Upper lobe of left lung (tissue), 6 donors: ENCODE measurements around the gene ZSWIM8. TPM values are rescaled to one million over a fixed set of nuclear protein-coding genes. Genes with fewer than 3 reads are reported as not detected.

Experiments used
- ATAC-seq, 2 donors: fragments of 200-7000 bp; cut with Tn5 transposase; one replicate each; pipeline ENCODE4 v1.9.1; 2022; ENCODE audit warnings: mild to moderate bottlenecking in 2 of 2, moderate library complexity in 2 of 2; ENCODE audit not compliant: low FRiP score in 2 of 2
- DNase-seq, 2 donors: peaks; one replicate each; pipeline ENCODE4 v3.0.0-alpha.2; 2019 to 2020
- H3K27ac ChIP-seq, 4 donors: fragments of 200-600 bp; sonication (generic); one replicate each; pipeline ENCODE4 v1.5.1; 2016 to 2019
- H3K27me3 ChIP-seq, 4 donors: fragments of 200-600 bp; sonication (generic); one replicate each; pipeline ENCODE4 v1.5.1; 2017 to 2019
- H3K36me3 ChIP-seq, 4 donors: fragments of 200-600 bp; sonication (generic); one replicate each; pipeline ENCODE4 v1.5.1; 2016 to 2019
- H3K4me1 ChIP-seq, 4 donors: fragments of 200-600 bp; sonication (generic); one replicate each; pipeline ENCODE4 v1.5.1; 2018 to 2019
- H3K4me3 ChIP-seq, 4 donors: fragments of 200-600 bp; sonication (generic); one replicate each; pipeline ENCODE4 v1.5.1; 2017 to 2019; ENCODE audit warnings: mild to moderate bottlenecking in 2 of 4, moderate library complexity in 1 of 4
- H3K9me3 ChIP-seq, 4 donors: fragments of 200-600 bp; sonication (generic); one replicate each; pipeline ENCODE4 v1.5.1; 2018 to 2019
- CTCF ChIP-seq, 6 experiments: fragments of 450-650 bp in 4 of 6; fragments of 200-600 bp in 2 of 6; sonication (generic) in 2 of 6; IDR thresholded peaks; one replicate each; pipeline ENCODE4 v1.5.1; 2016 to 2019; ENCODE audit warnings: antibody characterized with exemption in 6 of 6
- EP300 ChIP-seq, 4 donors: sonication (generic); formaldehyde crosslinking; IDR thresholded peaks; one replicate each; pipeline ENCODE4 v1.5.1; 2017; ENCODE audit warnings: antibody characterized with exemption in 4 of 4, control low read depth in 2 of 4
- POLR2A ChIP-seq, 4 donors: fragments of 450-650 bp; IDR thresholded peaks; one replicate each; pipeline ENCODE4 v1.5.1; 2016 to 2017; ENCODE audit warnings: antibody characterized with exemption in 4 of 4, mild to moderate bottlenecking in 2 of 4
- POLR2AphosphoS5 ChIP-seq, 2 donors: sonication (generic); formaldehyde crosslinking; IDR thresholded peaks; one replicate each; pipeline ENCODE4 v1.5.1; 2017; ENCODE audit warnings: antibody characterized with exemption in 2 of 2
- WGBS, 2 donors: methylation state at CpG; one replicate each; pipeline ENCODE4 v1.1.5; 2017 to 2018; 5-methylcytosine and 5-hydroxymethylcytosine counted together
- total RNA-seq, 6 donors: library from RNA; depleted of rRNA in 4 of 6; stranded (reverse); fragments of >200 nt in 4 of 6; gene quantifications; one replicate each; pipeline versions ENCODE4 v1.1.0 to v1.2.1, GENCODE V29; 2016 to 2021
- donor health status: DM: no; HTN: no; CAD: no; lungs with moderate emphysema.
- donor health status: DM: no; HTN: yes; CAD: no; lungs with severe emphysema.

Gene ZSWIM8
- total RNA-seq, 6 donors from 2014 or later: 54.9 to 202 (median 109) TPM

- Histone ChIP-seq H3K27ac (no peak overlapping the region), H3K27me3 (no peaks in the 10 kb centered on the region), H3K4me3 (no peak overlapping the region), H3K9me3 (no peaks in the 10 kb centered on the region), H3K4me1 (peaks cover 6 to 20% (median 10%) of the 10 kb centered on the region in 4 donors), H3K36me3 (peaks cover 47 to 98% (median 94%) of the 10 kb centered on the region in 4 donors)
- DNase-seq: no peak
- no peak for ATAC-seq
- TF ChIP-seq CTCF (IDR thresholded peaks at IDR 0.05) (no peak), POLR2AphosphoS5 (IDR thresholded peaks at IDR 0.05) (no peak), EP300 (IDR thresholded peaks at IDR 0.05) (no peak), POLR2A (IDR thresholded peaks at IDR 0.05) (no peak)
Observed at GRCh38 chr10:73803680-73804286, 18.4 kb downstream of the ZSWIM8 start.

GRCh38 chr10:73806176-73806950 is 21.0 kb downstream of the ZSWIM8 start:
- Histone ChIP-seq H3K4me3 (no peak overlapping the region), H3K27ac (no peak overlapping the region), H3K9me3 (no peaks in the 10 kb centered on the region), H3K27me3 (no peaks in the 10 kb centered on the region), H3K4me1 (peaks cover 20 to 41% (median 21%) of the 10 kb centered on the region in 4 donors), H3K36me3 (peaks cover 46 to 72% (median 68%) of the 10 kb centered on the region in 4 donors)
- ATAC-seq: no peak
- TF ChIP-seq POLR2AphosphoS5 (IDR thresholded peaks at IDR 0.05) (no peak), CTCF (IDR thresholded peaks at IDR 0.05) (no peak), POLR2A (IDR thresholded peaks at IDR 0.05) (no peak), EP300 (IDR thresholded peaks at IDR 0.05) (no peak)
- DNase-seq: no peak
- WGBS, 2 donors: 89 to 94% methylated on average over 14 of the region's 14 CpGs

GRCh38 chr10:73807471-73807870 is 22.1 kb downstream of the ZSWIM8 start:
- no peak overlapping the region for H3K27ac ChIP-seq
- peaks cover 20 to 41% (median 23%) of the 10 kb centered on the region in 4 donors for H3K4me1 ChIP-seq
- WGBS, 2 donors: 97% methylated on average over 13 to 14 of the region's 14 CpGs
- H3K9me3 ChIP-seq: no peaks in the 10 kb centered on the region
- ATAC-seq (no peak), DNase-seq (no peak)
- TF ChIP-seq POLR2A (IDR thresholded peaks at IDR 0.05) (no peak), CTCF (IDR thresholded peaks at IDR 0.05) (no peak), POLR2AphosphoS5 (IDR thresholded peaks at IDR 0.05) (no peak), EP300 (IDR thresholded peaks at IDR 0.05) (no peak)
- H3K4me3 ChIP-seq: no peak overlapping the region
- no peaks in the 10 kb centered on the region for H3K27me3 ChIP-seq
- peaks cover 35 to 61% (median 58%) of the 10 kb centered on the region in 4 donors for H3K36me3 ChIP-seq

- Histone ChIP-seq H3K27me3 (no peaks in the 10 kb centered on the region), H3K4me3 (no peak overlapping the region), H3K9me3 (no peaks in the 10 kb centered on the region), H3K27ac (no peak overlapping the region), H3K4me1 (peaks cover 20 to 41% (median 23%) of the 10 kb centered on the region in 4 donors), H3K36me3 (peaks cover 29 to 59% (median 51%) of the 10 kb centered on the region in 4 donors)
- TF ChIP-seq CTCF (IDR thresholded peaks at IDR 0.05) (no peak), POLR2AphosphoS5 (IDR thresholded peaks at IDR 0.05) (no peak), POLR2A (IDR thresholded peaks at IDR 0.05) (no peak), EP300 (IDR thresholded peaks at IDR 0.05) (no peak)
- WGBS, 2 donors: 90% methylated on average over 13 to 15 of the region's 16 CpGs
- ATAC-seq: no peak
- DNase-seq: no peak
Observed at GRCh38 chr10:73808021-73808815, 22.8 kb downstream of the ZSWIM8 start.
